HG03460 (cell line): ENCODE data around the gene NPM1.

Experiments used
- ATAC-seq: cut with Tn5 transposase; IDR thresholded peaks from one replicate; pipeline ENCODE4 v1.9.1; 2021; ENCODE audit not compliant: unreplicated experiment

The NPM1 gene

GRCh38 chr5:171445644-171446516, 58.2 kb downstream of the NPM1 start:
- no peak for ATAC-seq

- no peak for ATAC-seq
Observed at GRCh38 chr5:171447226-171447625, 59.6 kb downstream of the NPM1 start.

- no peak for ATAC-seq
Observed at GRCh38 chr5:171449426-171449825, 61.8 kb downstream of the NPM1 start.

GRCh38 chr5:171450423-171451331, 63.0 kb downstream of the NPM1 start:
- no peak for ATAC-seq

- ATAC-seq = no peak
Observed at GRCh38 chr5:171451421-171451820, 63.8 kb downstream of the NPM1 start.

DNA sequence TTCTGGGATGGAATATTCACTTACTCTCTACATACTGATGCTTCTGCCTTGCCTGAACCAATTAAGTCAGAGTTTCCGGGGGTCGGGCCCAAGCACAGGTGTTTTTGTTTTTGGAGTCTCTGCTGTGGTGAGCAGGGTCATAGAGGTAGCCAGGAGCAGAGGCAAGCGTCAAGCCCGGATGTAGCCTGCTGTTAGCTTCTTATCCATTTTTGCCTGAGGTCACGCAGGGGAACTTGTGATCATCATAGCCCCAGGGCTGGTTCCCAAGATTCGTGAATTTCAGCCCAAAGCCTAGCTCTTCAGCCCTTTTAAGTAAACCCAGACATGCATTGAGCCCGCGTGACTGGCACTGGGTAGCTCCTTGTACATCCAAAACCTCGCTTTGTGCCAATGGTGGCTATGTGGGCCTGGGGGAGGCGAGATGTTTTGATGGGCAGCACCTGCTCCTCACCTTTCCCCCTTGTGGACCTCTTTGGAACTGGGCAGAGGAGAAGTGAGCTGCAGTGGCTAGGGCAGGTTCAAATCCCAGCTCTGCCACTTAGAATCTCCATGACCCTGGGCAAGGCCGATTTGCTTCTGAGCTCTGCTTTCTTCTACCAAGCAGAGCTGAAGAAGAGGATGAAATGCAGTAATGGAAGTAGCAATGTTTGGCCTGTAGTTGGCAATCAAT, 65.5 kb downstream of the NPM1 start:
- no peak for ATAC-seq

DNA sequence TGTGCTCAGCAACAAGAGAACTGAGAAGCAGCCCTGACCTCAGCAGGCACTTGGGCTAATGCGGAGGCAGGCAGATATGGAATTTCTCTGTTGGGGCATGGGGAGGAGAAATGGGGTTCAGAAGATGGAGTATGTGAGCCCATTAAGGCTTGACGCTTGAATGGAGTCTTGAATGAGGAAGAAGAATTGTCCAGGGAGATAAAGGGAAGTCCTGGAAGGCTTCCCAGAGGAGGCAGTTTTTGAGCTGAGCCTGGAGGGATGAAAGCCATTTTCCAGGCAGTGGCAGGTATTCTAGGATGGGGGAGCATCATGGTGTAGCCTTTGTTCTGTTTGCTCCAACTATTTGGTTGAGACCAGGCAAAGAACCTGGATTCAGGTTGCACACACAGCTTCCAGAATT, 66.3 kb downstream of the NPM1 start:
- ATAC-seq = no peak

DNA sequence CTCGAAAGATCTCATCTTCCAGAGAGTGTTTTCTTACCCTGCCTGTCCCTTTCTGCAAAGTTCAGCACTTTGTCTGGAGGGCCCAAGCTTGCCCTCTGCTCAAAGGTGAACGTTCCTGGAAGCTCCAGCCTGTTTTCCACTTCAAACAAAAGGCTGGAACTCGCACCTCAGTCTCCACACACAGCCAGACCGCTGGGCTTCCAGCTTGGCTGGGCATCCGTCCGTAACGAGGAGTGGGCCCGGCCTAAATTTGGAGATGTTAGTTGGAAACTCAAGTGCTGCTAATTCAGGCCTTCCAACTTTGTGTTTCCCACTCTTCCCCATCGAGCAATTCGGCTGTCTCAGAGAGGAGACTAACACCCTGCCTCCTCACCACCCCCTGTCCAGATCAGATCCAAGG, 66.9 kb downstream of the NPM1 start:
- no peak for ATAC-seq

- no peak for ATAC-seq
Observed at GRCh38 chr5:171455522-171455921, 67.9 kb downstream of the NPM1 start.

- ATAC-seq = no peak
Observed at GRCh38 chr5:171457208-171457981, 69.7 kb downstream of the NPM1 start.

- no peak for ATAC-seq
Observed at GRCh38 chr5:171459839-171460238, 72.2 kb downstream of the NPM1 start.
